Ishikawa (cell line): ENCODE results near the gene CCSER2.

Experiments
- CEBPB ChIP-seq: IDR thresholded peaks from 2 replicates; pipeline ENCODE4 v1.6.1; 2012
- CREB1 ChIP-seq: IDR thresholded peaks from 2 replicates; pipeline ENCODE4 v1.6.1; 2012; ENCODE audit warnings: low read depth
- EGR1 ChIP-seq: IDR thresholded peaks from 2 replicates; pipeline ENCODE4 v1.6.1; 2012
- EP300 ChIP-seq: IDR thresholded peaks from 2 replicates; pipeline ENCODE4 v1.6.1; 2012; ENCODE audit warnings: borderline replicate concordance
- FOXM1 ChIP-seq: IDR thresholded peaks from 2 replicates; pipeline ENCODE4 v1.6.1; 2012; ENCODE audit warnings: low read depth, borderline replicate concordance
- NFIC ChIP-seq: IDR thresholded peaks from 2 replicates; pipeline ENCODE4 v1.6.1; 2012
- RAD21 ChIP-seq: IDR thresholded peaks from 2 replicates; pipeline ENCODE4 v1.6.1; 2012; ENCODE audit warnings: low read depth
- TAF1 ChIP-seq: IDR thresholded peaks from 2 replicates; pipeline ENCODE4 v1.6.1; 2012; ENCODE audit warnings: low read depth, mild to moderate bottlenecking
- TCF12 ChIP-seq: IDR thresholded peaks from 2 replicates; pipeline ENCODE4 v1.6.1; 2012; ENCODE audit warnings: low read depth
- TEAD4 ChIP-seq: IDR thresholded peaks from 2 replicates; pipeline ENCODE4 v1.6.1; 2012
- USF1 ChIP-seq: IDR thresholded peaks from 2 replicates; pipeline ENCODE4 v1.6.1; 2012
- YY1 ChIP-seq: IDR thresholded peaks from 2 replicates; pipeline ENCODE4 v1.6.1; 2012; ENCODE audit warnings: low read depth
- ZBTB7A ChIP-seq: IDR thresholded peaks from 2 replicates; pipeline ENCODE4 v1.6.1; 2012; ENCODE audit warnings: low read depth
- TF ChIP-seq, protein P1 (sequence below): IDR thresholded peaks from 2 replicates; pipeline ENCODE4 v1.6.1; 2012; ENCODE audit warnings: low read depth, mild to moderate bottlenecking
- TF ChIP-seq, protein P2 (sequence below): IDR thresholded peaks from 2 replicates; pipeline ENCODE4 v1.6.1; 2012

The CCSER2 gene

DNA sequence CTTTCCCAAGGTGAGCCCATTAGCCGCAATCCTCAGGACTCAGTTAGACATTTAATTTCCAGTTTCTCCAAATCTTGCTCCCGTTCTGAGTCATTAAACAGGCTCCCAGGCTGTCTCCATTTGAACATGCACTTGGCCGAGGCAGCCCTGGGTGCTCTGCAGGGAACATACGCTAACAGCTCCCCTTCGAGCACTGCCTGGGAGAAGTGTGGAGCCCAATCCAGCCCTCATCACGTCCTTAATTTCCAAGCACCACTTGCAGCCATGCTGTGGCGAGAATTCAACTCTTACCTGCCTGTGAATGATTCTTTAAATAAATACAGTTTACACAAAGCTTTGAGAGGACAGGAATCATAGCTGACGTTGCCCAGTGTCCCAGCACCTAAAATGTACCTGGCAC, 218.2 kb downstream of the CCSER2 start:
- no peak for TF ChIP-seq RAD21
- TF ChIP-seq CREB1, result no peak
- no peak for TF ChIP-seq CEBPB
- no peak for TF ChIP-seq FOXM1

DNA sequence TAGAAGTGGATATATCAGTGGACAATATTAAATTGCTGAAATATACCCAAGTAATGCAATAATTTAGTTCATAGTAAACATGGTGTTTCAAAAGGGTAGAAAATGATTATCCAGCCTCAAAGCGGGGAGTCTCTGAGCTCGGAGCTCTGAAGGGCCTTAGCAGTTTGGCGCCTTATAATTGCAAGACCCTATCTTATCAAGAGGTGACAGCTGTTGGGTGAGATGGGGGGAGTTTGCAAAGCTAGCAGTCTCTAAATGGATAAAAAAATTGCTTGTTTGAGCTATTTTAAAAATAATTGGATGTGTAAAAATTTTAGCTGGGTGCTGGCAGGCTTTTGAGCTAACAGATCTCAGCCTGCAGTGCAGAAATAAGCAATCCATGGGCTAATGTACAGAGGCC, 219.2 kb downstream of the CCSER2 start:
- no peak for TF ChIP-seq FOXM1
- TF ChIP-seq CEBPB, result no peak

- TF ChIP-seq CREB1 (no peak), RAD21 (peak; percentile 15; the same call in 1 of the 2 replicates)
Measured at GRCh38 chr10:84548869-84549268, 220.5 kb downstream of the CCSER2 start.

DNA sequence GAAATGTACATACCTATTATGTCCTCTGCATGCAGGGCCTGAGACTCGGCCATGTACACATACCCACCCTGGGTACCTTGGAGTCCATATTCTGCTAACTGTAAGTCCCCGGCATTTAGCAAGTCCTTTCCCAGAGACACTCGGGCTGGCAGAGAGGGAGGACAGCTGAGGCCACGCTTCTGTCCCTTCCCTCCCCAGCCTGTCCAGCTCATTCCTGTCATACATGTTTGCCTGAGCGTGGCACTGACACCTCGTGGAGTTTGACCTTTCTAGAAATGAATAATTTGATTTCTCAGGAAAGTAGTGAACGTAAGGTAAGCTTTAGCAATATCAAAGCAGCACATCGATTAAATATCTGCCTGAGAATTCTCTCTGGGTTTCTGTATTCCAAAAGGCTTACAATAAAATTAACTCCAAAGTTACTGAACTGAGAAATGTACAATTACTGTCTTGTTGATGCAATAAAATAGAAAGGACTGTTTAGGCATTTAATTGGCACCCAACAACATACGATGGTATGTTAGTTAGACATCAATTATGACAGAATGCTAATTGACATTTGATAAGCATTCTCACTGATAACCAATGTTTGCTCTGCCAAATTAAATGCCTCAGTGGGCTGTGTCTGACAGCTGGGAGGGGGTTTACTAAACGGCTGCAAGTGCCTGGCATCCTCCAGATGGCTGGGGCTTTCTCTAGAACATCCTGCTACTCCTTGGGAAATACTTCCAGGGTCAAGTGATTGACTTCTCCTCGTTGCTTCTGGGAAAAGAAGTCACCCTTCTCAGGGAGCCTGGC, 221.2 kb downstream of the CCSER2 start:
- no peak for TF ChIP-seq CEBPB
- TF ChIP-seq YY1, result no peak
- no peak for TF ChIP-seq RAD21
- TF ChIP-seq CREB1, result no peak
- TF ChIP-seq TEAD4, result no peak
- TF ChIP-seq FOXM1, result no peak
- no peak for TF ChIP-seq EGR1
- TF ChIP-seq USF1, result no peak
- TF ChIP-seq TCF12, result no peak
- TF ChIP-seq ZBTB7A, result no peak
- TF ChIP-seq, protein P1, sequence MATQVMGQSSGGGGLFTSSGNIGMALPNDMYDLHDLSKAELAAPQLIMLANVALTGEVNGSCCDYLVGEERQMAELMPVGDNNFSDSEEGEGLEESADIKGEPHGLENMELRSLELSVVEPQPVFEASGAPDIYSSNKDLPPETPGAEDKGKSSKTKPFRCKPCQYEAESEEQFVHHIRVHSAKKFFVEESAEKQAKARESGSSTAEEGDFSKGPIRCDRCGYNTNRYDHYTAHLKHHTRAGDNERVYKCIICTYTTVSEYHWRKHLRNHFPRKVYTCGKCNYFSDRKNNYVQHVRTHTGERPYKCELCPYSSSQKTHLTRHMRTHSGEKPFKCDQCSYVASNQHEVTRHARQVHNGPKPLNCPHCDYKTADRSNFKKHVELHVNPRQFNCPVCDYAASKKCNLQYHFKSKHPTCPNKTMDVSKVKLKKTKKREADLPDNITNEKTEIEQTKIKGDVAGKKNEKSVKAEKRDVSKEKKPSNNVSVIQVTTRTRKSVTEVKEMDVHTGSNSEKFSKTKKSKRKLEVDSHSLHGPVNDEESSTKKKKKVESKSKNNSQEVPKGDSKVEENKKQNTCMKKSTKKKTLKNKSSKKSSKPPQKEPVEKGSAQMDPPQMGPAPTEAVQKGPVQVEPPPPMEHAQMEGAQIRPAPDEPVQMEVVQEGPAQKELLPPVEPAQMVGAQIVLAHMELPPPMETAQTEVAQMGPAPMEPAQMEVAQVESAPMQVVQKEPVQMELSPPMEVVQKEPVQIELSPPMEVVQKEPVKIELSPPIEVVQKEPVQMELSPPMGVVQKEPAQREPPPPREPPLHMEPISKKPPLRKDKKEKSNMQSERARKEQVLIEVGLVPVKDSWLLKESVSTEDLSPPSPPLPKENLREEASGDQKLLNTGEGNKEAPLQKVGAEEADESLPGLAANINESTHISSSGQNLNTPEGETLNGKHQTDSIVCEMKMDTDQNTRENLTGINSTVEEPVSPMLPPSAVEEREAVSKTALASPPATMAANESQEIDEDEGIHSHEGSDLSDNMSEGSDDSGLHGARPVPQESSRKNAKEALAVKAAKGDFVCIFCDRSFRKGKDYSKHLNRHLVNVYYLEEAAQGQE, result no peak

- TF ChIP-seq EGR1 (no peak), CREB1 (no peak), USF1 (no peak), YY1 (no peak), TEAD4 (no peak), ZBTB7A (no peak)
- TF ChIP-seq, protein P1, result no peak
Measured at GRCh38 chr10:84550756-84551436, 222.5 kb downstream of the CCSER2 start.

- TF ChIP-seq EP300 (no peak), CEBPB (no peak), FOXM1 (no peak), RAD21 (no peak), EGR1 (no peak), TAF1 (no peak), TCF12 (no peak), NFIC (no peak), YY1 (no peak), USF1 (no peak), CREB1 (no peak), ZBTB7A (no peak), TEAD4 (no peak)
- TF ChIP-seq, protein P2, sequence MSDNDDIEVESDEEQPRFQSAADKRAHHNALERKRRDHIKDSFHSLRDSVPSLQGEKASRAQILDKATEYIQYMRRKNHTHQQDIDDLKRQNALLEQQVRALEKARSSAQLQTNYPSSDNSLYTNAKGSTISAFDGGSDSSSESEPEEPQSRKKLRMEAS, result no peak
- TF ChIP-seq, protein P1, result no peak
Measured at GRCh38 chr10:84551437-84552120, 223.2 kb downstream of the CCSER2 start.
